IPS DF 6.9 (cell line): Measurements from ENCODE around the gene SDK1.

Experiments
- DNase-seq: peaks from one replicate; pipeline ENCODE4 v3.0.0-alpha.2; 2013; ENCODE audit warnings: low read depth, low spot score
- H3K27ac ChIP-seq: one replicate; pipeline ENCODE4 v1.5.1; 2013; ENCODE audit warnings: low read length, control low read depth
- H3K27me3 ChIP-seq: 2 replicates; pipeline ENCODE4 v1.6.1; 2013; ENCODE audit warnings: mild to moderate bottlenecking, low read length; ENCODE audit not compliant: control insufficient read depth, insufficient read depth
- H3K36me3 ChIP-seq: 2 replicates; pipeline ENCODE4 v1.6.1; 2013; ENCODE audit warnings: low read length; ENCODE audit not compliant: control insufficient read depth, insufficient read depth
- H3K4me1 ChIP-seq: 2 replicates; pipeline ENCODE4 v1.6.1; 2013; ENCODE audit warnings: low read length; ENCODE audit not compliant: control insufficient read depth, insufficient read depth
- H3K4me3 ChIP-seq: 2 replicates; pipeline ENCODE4 v1.5.1; 2013; ENCODE audit warnings: mild to moderate bottlenecking, low read length
- H3K9me3 ChIP-seq: 2 replicates; pipeline ENCODE4 v1.6.1; 2013; ENCODE audit warnings: low read length, inconsistent platforms; ENCODE audit not compliant: control insufficient read depth, insufficient read depth
- WGBS: extraction: QIAGEN DNeasy Blood & Tissue Kit; methylation state at CpG from one replicate; pipeline ENCODE4 v1.1.7; 2013; ENCODE audit warnings: mixed read lengths, missing lambda C conversion rate; ENCODE audit not compliant: insufficient read length, insufficient coverage; 5-methylcytosine and 5-hydroxymethylcytosine counted together

SDK1 gene

GRCh38 chr7:4056552-4057288 is 755.7 kb downstream of the SDK1 start:
- WGBS: no CpG with 5 or more reads among the region's 19 CpGs
- no peaks in the 10 kb centered on the region for H3K4me1 ChIP-seq
- no peak overlapping the region; the same call in 1 of the 2 replicates for H3K4me3 ChIP-seq
- H3K27me3 ChIP-seq: no peaks in the 10 kb centered on the region
- no peaks in the 10 kb centered on the region for H3K36me3 ChIP-seq
- no peak overlapping the region for H3K27ac ChIP-seq
- DNase-seq: no peak
- H3K9me3 ChIP-seq: no peaks in the 10 kb centered on the region

- DNase-seq: no peak
- H3K4me1 ChIP-seq: no peaks in the 10 kb centered on the region
- H3K27ac ChIP-seq: no peak overlapping the region
- H3K36me3 ChIP-seq: no peaks in the 10 kb centered on the region
- no peaks in the 10 kb centered on the region for H3K9me3 ChIP-seq
- no peaks in the 10 kb centered on the region for H3K27me3 ChIP-seq
- WGBS: no CpG with 5 or more reads among the region's 1 CpG
- no peak overlapping the region for H3K4me3 ChIP-seq
Measured at GRCh38 chr7:4057289-4057616, 756.2 kb downstream of the SDK1 start.

- no peaks in the 10 kb centered on the region for H3K9me3 ChIP-seq
- H3K27me3 ChIP-seq: no peaks in the 10 kb centered on the region
- no peak overlapping the region for H3K4me3 ChIP-seq
- no peak for DNase-seq
- H3K27ac ChIP-seq: no peak overlapping the region
- no peaks in the 10 kb centered on the region for H3K4me1 ChIP-seq
- no peaks in the 10 kb centered on the region for H3K36me3 ChIP-seq
- no CpG with 5 or more reads among the region's 1 CpG for WGBS
Measured at GRCh38 chr7:4058158-4058557, 757.1 kb downstream of the SDK1 start.

DNA sequence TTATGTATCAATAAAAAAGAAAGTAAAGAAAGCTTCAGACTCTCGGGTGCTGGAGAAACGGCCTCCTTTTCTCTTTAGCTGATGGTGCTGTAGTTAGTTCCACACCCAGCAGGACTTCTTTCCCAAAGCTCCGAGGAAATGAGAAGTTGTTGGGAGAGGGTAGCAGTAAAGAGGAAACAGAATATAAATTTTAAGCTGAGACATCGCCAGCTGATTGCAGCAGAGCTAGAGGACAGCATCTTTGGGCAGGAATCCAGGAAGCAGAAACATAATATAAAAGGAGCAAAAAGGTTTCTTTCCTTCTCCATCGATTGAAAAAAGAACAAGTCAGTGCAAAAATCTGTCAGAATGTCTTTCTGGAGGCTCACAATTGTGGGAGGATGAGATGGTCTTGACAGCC is 764.1 kb downstream of the SDK1 start:
- Histone ChIP-seq H3K27me3 (no peaks in the 10 kb centered on the region), H3K4me1 (no peaks in the 10 kb centered on the region), H3K36me3 (no peaks in the 10 kb centered on the region), H3K4me3 (no peak overlapping the region), H3K27ac (no peak overlapping the region), H3K9me3 (no peaks in the 10 kb centered on the region)
- WGBS: no CpG with 5 or more reads among the region's 5 CpGs
- DNase-seq: no peak

DNA sequence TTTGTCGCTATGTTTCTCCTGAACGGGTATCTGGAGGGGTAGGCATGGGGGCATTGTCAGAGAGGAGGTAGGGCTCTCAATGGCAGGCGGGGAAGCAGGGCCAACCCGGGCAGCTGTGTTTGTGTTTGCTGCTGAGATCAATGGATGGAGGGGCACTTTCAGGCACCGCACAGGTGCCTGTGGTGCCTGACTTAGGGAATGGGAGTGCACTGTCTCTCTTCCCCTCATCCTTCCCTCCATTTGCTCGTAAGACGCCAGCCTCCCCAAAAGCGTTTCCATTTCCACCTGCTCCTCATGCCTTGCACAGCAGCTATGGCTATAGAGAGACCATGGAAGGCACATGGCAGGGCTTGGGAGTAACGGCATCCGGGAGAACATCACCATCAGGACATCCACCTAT is 765.2 kb downstream of the SDK1 start:
- Histone ChIP-seq H3K27ac (no peak overlapping the region), H3K27me3 (no peaks in the 10 kb centered on the region), H3K9me3 (no peaks in the 10 kb centered on the region), H3K4me3 (no peak overlapping the region), H3K36me3 (no peaks in the 10 kb centered on the region), H3K4me1 (no peaks in the 10 kb centered on the region)
- DNase-seq: no peak
- no CpG with 5 or more reads among the region's 10 CpGs for WGBS

GRCh38 chr7:4066626-4067475 is 765.8 kb downstream of the SDK1 start:
- Histone ChIP-seq H3K4me1 (no peaks in the 10 kb centered on the region), H3K27me3 (no peaks in the 10 kb centered on the region), H3K9me3 (no peaks in the 10 kb centered on the region), H3K4me3 (no peak overlapping the region), H3K36me3 (no peaks in the 10 kb centered on the region), H3K27ac (no peak overlapping the region)
- no CpG with 5 or more reads among the region's 21 CpGs for WGBS
- no peak for DNase-seq

DNA sequence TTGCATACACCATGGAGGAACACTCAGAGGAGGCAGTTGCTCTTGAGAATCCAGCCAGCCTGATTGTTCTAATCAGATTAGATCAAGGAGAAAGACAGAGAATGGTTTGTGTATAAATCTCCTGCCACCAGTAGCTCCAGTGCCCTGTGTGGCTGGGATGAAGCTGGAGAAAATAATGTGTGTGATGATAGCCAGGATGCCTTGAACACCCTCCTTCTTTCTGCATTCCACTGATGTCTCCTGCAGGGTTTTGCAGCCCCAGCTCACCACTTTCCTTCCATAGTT is 766.4 kb downstream of the SDK1 start:
- Histone ChIP-seq H3K27me3 (no peaks in the 10 kb centered on the region), H3K36me3 (no peaks in the 10 kb centered on the region), H3K4me1 (no peaks in the 10 kb centered on the region; the same call in 1 of the 2 replicates), H3K9me3 (no peaks in the 10 kb centered on the region), H3K4me3 (no peak overlapping the region), H3K27ac (no peak overlapping the region)
- no peak for DNase-seq

- WGBS: no CpG with 5 or more reads among the region's 4 CpGs
Measured at GRCh38 chr7:4067874-4068273, 766.8 kb downstream of the SDK1 start.

DNA sequence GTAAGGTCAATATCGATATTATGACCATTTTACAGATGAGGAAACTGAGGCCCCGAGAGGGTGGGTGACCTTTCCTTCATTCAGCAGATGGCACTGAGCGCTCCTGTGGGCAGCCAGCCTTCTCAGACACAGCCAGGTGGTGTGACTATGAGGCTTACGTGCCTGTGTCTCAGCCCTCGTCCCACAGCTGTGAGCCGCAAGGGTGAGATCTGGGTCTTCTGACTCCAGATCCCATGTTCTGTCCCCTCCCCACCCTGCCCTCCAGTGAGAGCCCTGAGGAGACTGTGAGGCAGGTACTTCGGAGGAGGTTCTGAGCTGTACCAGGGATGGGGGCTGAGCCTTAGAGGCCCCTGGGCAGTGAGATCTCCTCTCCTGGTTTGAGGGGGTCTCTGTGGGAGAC is 767.2 kb downstream of the SDK1 start:
- Histone ChIP-seq H3K9me3 (no peaks in the 10 kb centered on the region), H3K27me3 (no peaks in the 10 kb centered on the region), H3K27ac (no peak overlapping the region), H3K36me3 (no peaks in the 10 kb centered on the region), H3K4me1 (no peaks in the 10 kb centered on the region; the same call in 1 of the 2 replicates), H3K4me3 (no peak overlapping the region)
- DNase-seq: no peak
- whole genome bisulfite sequencing: no CpG with 5 or more reads among the region's 7 CpGs

More at GRCh38 chr7:4067874-4068273, 766.8 kb downstream of the SDK1 start:
- Histone ChIP-seq H3K36me3 (no peaks in the 10 kb centered on the region), H3K27me3 (no peaks in the 10 kb centered on the region), H3K9me3 (no peaks in the 10 kb centered on the region), H3K4me3 (no peak overlapping the region), H3K27ac (no peak overlapping the region), H3K4me1 (no peaks in the 10 kb centered on the region; the same call in 1 of the 2 replicates)
- no peak for DNase-seq

DNA sequence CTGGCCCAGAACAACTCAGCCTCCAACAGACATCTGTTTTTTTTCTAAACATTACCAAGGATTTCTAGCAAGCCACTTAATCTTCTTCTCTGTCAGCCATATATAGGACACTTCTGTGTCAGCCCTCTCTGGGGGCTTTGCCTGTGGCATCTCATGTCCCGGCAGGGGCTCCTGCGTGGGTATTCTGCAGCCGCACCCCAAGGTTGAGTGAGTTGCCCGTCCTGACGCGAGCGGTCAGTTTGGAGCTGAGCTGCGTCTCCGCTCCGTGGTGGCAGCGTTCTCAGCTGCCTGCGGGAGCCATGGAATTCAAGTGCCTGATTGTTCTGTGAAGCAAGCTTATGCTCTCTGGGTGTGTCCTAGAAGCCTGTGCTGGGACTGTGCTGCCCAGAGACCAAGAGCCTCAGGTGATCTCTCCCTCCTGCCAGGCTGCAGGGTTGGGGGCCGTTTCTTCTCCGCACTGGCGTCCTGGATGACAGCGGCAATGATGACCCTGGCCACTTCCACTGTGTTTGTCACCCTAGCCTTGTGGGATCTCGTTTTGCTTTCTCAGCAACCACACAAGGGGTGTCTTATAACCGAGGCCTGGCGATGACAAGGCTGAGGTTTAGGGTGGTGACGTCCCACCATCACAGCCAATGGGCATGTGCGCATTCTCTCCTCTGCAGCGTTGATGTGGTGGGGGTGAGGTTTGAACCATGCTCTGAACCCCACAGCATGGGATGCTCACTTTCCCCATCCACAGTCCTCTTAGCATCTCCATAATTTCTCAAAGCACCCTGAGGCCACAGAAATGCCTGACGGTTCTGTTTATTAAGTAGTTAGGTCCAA is 768.4 kb downstream of the SDK1 start:
- Histone ChIP-seq H3K9me3 (no peaks in the 10 kb centered on the region), H3K4me1 (peaks cover 1% of the 10 kb centered on the region), H3K27ac (no peak overlapping the region), H3K36me3 (no peaks in the 10 kb centered on the region), H3K27me3 (no peaks in the 10 kb centered on the region), H3K4me3 (no peak overlapping the region)
- no peak for DNase-seq
- WGBS: no CpG with 5 or more reads among the region's 23 CpGs
